GM12875 (cell line): ENCODE results near the gene KRTAP20-2.

Source experiments
- H3K4me3 ChIP-seq: one replicate; pipeline ENCODE4 v1.5.1; 2011; ENCODE audit warnings: low read depth, low read length, control low read depth
- TF ChIP-seq, protein P1 (sequence below): IDR thresholded peaks from 2 replicates; pipeline ENCODE4 v1.5.1; 2011; ENCODE audit warnings: low read depth, mild to moderate bottlenecking, control low read depth, inconsistent platforms, low read length, moderate library complexity, borderline replicate concordance; ENCODE audit not compliant: insufficient read depth

The KRTAP20-2 gene

GRCh38 chr21:30628109-30628508 lies 6.9 kb upstream of the KRTAP20-2 start:
- TF ChIP-seq, protein P1, sequence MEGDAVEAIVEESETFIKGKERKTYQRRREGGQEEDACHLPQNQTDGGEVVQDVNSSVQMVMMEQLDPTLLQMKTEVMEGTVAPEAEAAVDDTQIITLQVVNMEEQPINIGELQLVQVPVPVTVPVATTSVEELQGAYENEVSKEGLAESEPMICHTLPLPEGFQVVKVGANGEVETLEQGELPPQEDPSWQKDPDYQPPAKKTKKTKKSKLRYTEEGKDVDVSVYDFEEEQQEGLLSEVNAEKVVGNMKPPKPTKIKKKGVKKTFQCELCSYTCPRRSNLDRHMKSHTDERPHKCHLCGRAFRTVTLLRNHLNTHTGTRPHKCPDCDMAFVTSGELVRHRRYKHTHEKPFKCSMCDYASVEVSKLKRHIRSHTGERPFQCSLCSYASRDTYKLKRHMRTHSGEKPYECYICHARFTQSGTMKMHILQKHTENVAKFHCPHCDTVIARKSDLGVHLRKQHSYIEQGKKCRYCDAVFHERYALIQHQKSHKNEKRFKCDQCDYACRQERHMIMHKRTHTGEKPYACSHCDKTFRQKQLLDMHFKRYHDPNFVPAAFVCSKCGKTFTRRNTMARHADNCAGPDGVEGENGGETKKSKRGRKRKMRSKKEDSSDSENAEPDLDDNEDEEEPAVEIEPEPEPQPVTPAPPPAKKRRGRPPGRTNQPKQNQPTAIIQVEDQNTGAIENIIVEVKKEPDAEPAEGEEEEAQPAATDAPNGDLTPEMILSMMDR = no peak
- H3K4me3 ChIP-seq = no peak overlapping the region

DNA sequence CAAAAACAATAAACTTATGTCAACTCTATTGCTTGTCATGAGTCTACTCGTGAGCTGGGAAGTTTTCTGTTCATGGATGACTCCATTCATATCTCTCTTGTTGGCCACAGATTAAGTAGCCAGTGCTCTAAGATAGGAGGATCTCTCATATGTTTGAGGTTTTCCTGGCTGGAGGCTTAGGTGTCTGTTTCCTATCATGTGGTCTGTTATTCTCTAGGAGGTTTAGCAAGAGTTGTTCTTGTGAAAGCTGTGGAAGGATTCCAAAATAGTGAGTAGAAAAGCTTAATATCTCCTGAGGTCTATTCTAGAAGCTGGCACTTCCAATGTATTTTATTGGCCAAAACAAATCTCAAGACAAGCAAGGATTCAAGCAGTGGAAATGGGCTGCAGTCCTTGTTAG lies 5.8 kb upstream of the KRTAP20-2 start:
- H3K4me3 ChIP-seq = no peak overlapping the region
- TF ChIP-seq, protein P1 = no peak

DNA sequence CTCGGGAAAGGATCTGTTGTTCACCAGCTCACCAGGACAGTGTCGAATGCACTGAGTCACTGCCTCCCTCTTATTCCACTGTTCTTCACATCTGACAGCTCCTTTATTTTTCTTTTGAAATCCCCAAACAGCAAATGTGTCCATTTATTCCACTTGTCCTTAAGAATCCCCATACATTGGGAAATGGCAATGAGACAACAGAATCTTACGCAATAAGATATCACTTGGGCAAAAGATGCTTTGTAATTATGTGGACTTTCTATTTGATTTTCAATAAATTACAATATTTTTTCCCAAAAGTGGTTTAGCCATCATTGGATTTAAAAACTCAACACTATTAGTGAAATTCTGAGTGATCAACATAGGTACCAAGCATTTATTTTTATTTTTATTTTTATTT lies 3.7 kb downstream of the KRTAP20-2 start:
- TF ChIP-seq, protein P1 = no peak
- no peak overlapping the region for H3K4me3 ChIP-seq

- no peak within 1 kb of the TSS for H3K4me3 ChIP-seq
- TF ChIP-seq, protein P1 = no peak
These were observed 7.6 kb downstream of the KRTAP20-2 start, which contains the start of gene KRTAP20-3 for GRCh38 chr21:30642564-30642963. KRTAP20-3 (plus strand) TSS chr21:30642864.

- TF ChIP-seq, protein P1 = no peak
- H3K4me3 ChIP-seq = no peak overlapping the region
These were observed 12.0 kb downstream of the KRTAP20-2 start for GRCh38 chr21:30646904-30647414.

DNA sequence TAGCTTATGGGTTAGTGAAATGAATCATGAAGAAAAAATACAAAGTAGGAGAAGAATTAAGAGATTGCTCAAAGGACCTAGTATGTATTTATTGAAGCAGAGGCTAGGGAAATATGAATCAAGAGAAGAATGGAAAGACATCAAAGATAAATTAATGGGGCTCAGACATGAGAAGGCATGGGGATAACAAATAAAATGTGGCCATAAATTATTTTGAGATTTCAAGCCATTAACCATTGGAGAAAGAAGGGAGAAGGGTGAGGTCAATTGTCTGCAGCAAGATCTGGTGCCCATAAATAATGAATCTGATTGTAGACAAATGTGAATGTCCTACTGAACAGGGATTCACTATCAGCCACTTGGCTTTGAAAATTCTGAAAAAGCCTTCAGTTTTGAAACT lies 17.9 kb downstream of the KRTAP20-2 start:
- no peak overlapping the region for H3K4me3 ChIP-seq
- TF ChIP-seq, protein P1 = no peak

DNA sequence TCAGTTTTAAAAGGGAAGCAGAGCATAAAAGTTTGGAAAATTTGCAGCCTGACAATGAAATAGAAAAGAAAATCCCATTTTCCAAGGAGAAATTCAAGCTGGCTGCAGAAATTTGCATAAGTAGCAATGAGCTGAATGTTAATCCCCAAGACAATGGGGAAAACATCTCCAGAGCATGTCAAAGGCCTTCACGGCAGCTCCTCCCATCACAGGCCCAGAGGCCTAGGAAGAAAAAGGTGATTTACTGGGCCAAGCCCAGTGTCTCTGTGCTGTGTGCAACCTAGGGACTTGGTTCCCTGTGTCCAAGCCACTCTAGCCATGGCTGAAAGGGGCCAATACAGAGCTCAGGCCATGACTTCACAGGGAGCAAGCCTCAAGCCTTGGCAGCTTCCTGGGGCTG lies 33.8 kb downstream of the KRTAP20-2 start:
- TF ChIP-seq, protein P1 = no peak
- no peak overlapping the region for H3K4me3 ChIP-seq
